GM12873 (cell line): ENCODE measurements around the gene IRF2BPL.

Experiments
- TF ChIP-seq, protein P1 (sequence below): IDR thresholded peaks from 2 replicates; pipeline ENCODE4 v1.5.1; 2012; ENCODE audit warnings: low read depth, mild to moderate bottlenecking, moderate library complexity, low read length, control low read depth; ENCODE audit not compliant: insufficient read depth; ENCODE audit errors: missing control alignments

IRF2BPL gene

DNA sequence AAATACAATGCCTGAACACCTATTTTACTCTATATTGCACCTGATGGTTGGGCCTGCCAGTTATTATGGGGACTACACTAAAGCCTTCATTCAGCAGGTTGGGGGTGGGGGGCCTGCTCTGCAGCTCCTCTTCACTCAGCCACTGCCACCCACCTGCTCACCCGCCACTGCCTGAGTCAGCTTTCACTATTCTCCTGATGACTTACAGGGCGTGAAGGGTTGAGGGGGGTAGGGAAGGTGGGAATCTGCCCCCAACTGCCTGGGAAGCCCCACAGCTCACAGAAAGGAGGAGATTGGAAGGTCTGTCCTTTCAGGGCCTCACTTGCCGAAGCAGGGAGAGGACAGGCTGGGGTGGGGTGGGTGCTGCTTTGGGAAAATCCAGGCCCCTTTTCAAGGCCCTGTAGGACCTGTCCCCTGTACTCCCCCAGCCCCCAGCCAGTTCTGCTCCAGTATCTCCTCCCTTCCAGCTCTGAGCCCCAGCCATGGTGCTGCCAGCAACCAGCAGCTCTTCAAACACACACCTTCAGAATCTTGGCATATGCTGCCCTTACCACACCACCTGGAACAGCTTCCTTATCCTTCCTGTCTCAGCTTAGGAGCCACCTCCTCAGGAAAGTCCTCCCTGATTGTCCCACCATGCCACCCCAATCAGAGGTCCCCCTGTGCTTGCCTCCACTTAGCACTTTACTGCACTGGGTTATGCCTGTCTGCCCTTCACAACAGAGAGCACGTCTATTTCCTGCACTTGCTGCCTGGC lies 33.1 kb downstream of the IRF2BPL start:
- TF ChIP-seq, protein P1, sequence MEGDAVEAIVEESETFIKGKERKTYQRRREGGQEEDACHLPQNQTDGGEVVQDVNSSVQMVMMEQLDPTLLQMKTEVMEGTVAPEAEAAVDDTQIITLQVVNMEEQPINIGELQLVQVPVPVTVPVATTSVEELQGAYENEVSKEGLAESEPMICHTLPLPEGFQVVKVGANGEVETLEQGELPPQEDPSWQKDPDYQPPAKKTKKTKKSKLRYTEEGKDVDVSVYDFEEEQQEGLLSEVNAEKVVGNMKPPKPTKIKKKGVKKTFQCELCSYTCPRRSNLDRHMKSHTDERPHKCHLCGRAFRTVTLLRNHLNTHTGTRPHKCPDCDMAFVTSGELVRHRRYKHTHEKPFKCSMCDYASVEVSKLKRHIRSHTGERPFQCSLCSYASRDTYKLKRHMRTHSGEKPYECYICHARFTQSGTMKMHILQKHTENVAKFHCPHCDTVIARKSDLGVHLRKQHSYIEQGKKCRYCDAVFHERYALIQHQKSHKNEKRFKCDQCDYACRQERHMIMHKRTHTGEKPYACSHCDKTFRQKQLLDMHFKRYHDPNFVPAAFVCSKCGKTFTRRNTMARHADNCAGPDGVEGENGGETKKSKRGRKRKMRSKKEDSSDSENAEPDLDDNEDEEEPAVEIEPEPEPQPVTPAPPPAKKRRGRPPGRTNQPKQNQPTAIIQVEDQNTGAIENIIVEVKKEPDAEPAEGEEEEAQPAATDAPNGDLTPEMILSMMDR, result no peak

DNA sequence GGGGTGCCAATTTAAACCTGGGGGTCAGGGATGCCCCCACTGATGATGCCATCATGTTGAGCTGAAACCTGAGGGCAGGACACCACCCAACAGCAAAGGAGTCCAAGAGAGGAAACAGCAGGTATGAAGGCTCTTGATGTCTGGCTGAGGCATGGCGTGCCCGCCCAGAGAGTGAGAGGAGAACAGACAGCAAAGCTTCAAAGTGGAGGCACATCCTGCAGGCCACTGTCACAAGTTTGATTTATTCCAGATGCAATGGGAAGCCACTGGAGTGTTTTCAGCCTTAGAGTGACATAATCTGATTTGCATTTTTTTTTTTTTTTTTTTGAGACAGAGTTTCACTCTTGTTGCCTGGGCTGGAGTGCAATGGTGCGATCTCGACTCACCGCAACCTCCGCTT lies 34.8 kb downstream of the IRF2BPL start:
- TF ChIP-seq, protein P1, result no peak

DNA sequence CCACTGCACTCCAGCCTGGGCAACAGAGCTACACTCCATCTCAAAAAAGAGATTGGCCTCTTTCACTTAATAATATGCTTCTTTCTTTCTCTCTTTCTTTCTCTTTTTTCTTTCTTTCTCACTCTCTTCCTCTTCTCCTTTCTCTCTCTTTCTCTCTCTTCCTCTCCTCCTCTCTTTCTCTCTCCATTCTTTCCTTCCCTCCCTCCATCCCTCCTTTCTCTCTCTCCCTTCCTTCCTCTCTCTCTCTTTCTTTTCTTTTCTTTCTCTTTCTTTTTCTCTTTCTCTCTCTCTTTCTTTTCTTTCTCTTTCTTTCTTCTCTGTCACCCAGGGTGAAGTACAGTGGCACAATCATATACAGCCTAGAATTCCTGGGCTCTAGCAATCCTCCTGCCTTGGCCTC lies 38.4 kb downstream of the IRF2BPL start:
- TF ChIP-seq, protein P1, result no peak

DNA sequence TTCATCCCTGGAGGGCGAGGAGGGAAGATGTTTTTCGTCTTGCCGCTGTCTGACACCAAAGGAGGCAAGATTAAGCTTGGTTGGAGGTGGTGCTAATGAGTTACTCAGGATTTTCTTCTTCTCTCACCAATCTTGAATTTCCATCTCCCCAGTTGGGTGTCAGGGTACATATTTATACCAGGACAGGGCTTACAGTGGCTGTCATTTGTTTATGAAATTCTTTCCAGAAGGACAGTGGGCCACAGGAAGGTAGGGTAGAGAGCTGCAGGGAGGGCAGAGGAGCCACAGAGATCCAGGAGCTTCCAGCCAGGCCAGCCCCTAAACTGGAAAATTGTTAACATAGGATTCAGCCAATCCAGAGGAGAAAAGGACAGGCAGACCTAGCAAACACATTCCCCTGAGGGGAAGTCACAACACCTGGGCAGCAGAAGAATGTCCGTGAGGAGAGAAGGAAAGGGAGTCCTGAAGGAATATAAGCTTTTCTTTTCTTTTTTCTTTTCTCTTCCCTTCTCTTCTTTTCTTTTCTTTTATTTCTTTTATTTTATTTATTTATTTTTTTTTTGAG lies 40.5 kb downstream of the IRF2BPL start:
- TF ChIP-seq, protein P1, result no peak

DNA sequence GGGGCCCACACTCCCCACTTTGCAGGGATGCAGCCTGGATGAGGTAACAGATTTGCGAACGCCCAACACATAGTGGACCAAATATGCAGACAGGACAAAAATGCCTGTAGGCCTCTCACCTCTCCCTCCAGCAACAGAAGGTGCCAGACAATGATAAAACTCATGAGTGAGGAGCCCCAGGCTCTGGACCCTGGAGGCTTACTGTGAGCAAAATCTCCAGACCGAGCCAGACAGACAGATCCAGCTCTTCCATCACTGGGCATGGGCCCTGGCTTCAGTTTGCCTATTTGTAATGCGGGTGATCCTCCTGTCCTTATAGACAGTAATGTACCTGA lies 42.3 kb downstream of the IRF2BPL start:
- TF ChIP-seq, protein P1, result no peak

DNA sequence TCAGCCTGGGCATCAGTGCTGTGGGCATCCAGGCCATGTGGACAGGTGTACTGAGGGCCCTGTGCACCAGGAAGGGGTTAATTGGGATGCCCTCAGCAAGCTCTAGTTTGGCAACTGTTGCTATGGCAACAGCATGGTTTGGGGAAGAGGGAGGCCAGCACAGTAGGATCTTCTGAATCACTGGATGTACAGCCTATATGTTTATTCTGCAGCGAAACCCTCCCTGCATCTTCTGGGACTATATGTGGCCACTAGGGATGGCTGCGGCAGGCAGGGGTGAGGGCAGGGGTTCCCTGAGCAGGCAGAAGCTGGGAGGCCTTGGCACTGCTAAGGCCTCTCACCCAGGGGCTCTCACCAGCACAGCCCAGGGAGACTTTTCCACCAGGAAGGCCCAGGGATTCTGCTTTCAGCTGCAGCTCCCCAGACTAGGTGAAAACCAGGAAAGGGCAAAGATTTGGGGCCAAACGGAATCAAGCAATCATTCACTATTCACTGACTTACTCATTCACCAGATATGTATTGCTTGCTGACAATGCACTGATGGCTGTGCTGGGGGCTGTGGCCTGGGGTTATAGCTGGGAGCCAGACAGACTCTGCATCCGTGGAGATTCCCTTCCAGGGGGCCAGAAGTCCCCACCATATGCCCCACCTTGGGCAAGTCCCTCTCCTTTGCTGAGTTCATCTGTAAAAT lies 42.8 kb downstream of the IRF2BPL start:
- TF ChIP-seq, protein P1, result no peak

DNA sequence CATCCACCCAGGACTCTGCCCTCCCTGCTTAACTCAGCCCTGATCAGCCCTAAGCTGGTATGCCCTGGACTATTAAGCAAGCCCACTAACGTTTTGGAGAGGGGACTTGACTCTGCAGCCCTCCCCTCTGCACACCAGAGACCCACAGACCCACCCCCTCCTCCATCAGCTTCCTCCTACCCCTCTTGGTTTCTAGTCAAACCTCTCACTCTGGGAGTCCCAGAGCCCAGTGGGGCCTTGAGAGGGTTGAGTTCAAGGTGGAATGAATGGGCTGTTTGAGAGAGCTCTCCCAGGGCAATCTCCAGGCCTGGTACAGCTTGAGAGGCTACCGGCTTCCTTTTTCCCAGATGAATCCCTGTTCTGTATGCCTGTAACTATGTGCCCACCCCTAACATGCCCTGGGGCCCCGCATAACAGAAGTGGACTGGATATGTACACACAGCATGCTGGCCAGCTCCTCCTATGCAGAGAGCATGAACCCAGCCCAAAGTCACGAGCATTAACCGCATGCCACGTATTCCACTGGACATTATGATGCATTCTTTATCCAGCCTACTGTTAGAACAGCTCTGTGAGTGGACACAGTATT lies 43.6 kb downstream of the IRF2BPL start:
- TF ChIP-seq, protein P1, result no peak
